Measurements from ENCODE around the gene TVP23C. TPM values are rescaled to one million over a fixed set of nuclear protein-coding genes. Genes with fewer than 3 reads are reported as not detected.

The TVP23C gene
- polyA plus RNA-seq, 3 donors = 16.3 to 20.2 (median 16.8) TPM

GRCh38 chr17:15498107-15498506 lies 65.2 kb downstream of the TVP23C start:
- no peak for DNase-seq (ENCODE audit: low read depth in 3 of 3, low spot score in 2 of 3)

- no peak for DNase-seq (ENCODE audit: low read depth in 3 of 3, low spot score in 2 of 3)
Measured at GRCh38 chr17:15496735-15497670, 66.3 kb downstream of the TVP23C start.

GRCh38 chr17:15494821-15495220 lies 68.5 kb downstream of the TVP23C start:
- DNase-seq (ENCODE audit: low read depth in 3 of 3, low spot score in 2 of 3) = no peak

- no peak for DNase-seq (ENCODE audit: low read depth in 3 of 3, low spot score in 2 of 3)
Measured at GRCh38 chr17:15493693-15494035, 69.6 kb downstream of the TVP23C start.

- no peak for DNase-seq (ENCODE audit: low read depth in 3 of 3, low spot score in 2 of 3)
Measured at GRCh38 chr17:15492791-15493692, 70.2 kb downstream of the TVP23C start.

- no peak for DNase-seq (ENCODE audit: low read depth in 3 of 3, low spot score in 2 of 3)
Measured at GRCh38 chr17:15492186-15492585, 71.1 kb downstream of the TVP23C start.

GRCh38 chr17:15490634-15491261 lies 72.5 kb downstream of the TVP23C start:
- no peak for DNase-seq (ENCODE audit: low read depth in 3 of 3, low spot score in 2 of 3)

- DNase-seq (ENCODE audit: low read depth in 3 of 3, low spot score in 2 of 3) = no peak
Measured at GRCh38 chr17:15488557-15488956, 74.7 kb downstream of the TVP23C start.

GRCh38 chr17:15485045-15485444 lies 78.2 kb downstream of the TVP23C start:
- DNase-seq (ENCODE audit: low read depth in 3 of 3, low spot score in 2 of 3) = no peak

- no peak for DNase-seq (ENCODE audit: low read depth in 3 of 3, low spot score in 2 of 3)
Measured at GRCh38 chr17:15483431-15483830, 79.9 kb downstream of the TVP23C start.

- DNase-seq (ENCODE audit: low read depth in 3 of 3, low spot score in 2 of 3) = no peak
Measured at GRCh38 chr17:15482476-15482875, 80.8 kb downstream of the TVP23C start.

- DNase-seq (ENCODE audit: low read depth in 3 of 3, low spot score in 2 of 3) = no peak
Measured at GRCh38 chr17:15481481-15481880, 81.8 kb downstream of the TVP23C start.

GRCh38 chr17:15480204-15480603 lies 83.1 kb downstream of the TVP23C start:
- DNase-seq (ENCODE audit: low read depth in 3 of 3, low spot score in 2 of 3) = no peak

- no peak for DNase-seq (ENCODE audit: low read depth in 3 of 3, low spot score in 2 of 3)
Measured at GRCh38 chr17:15479703-15480102, 83.6 kb downstream of the TVP23C start.

GRCh38 chr17:15478845-15479244 lies 84.4 kb downstream of the TVP23C start:
- no peak for DNase-seq (ENCODE audit: low read depth in 3 of 3, low spot score in 2 of 3)

GRCh38 chr17:15475631-15476354 lies 87.5 kb downstream of the TVP23C start:
- no peak for DNase-seq (ENCODE audit: low read depth in 3 of 3, low spot score in 2 of 3)

GRCh38 chr17:15472891-15473290 lies 90.4 kb downstream of the TVP23C start:
- no peak for DNase-seq (ENCODE audit: low read depth in 3 of 3, low spot score in 2 of 3)

- no peak for DNase-seq (ENCODE audit: low read depth in 3 of 3, low spot score in 2 of 3)
Measured at GRCh38 chr17:15470536-15470935, 92.7 kb downstream of the TVP23C start.

GRCh38 chr17:15469260-15469659 lies 94.0 kb downstream of the TVP23C start:
- no peak for DNase-seq (ENCODE audit: low read depth in 3 of 3, low spot score in 2 of 3)

GRCh38 chr17:15468126-15468525 lies 95.2 kb downstream of the TVP23C start:
- DNase-seq (ENCODE audit: low read depth in 3 of 3, low spot score in 2 of 3) = no peak
